SK-N-MC (cell line): ENCODE results near the gene NARF.

Experiments used
- EZH2 ChIP-seq: fragments of 200-600 bp; sonication (generic); IDR thresholded peaks from one replicate; pipeline ENCODE4 v1.6.1; 2017; ENCODE audit warnings: antibody characterized with exemption
- FOXP2 ChIP-seq: optimal IDR thresholded peaks from 2 replicates; pipeline ENCODE3; 2011; ENCODE audit warnings: mild to moderate bottlenecking, moderate library complexity; ENCODE audit not compliant: insufficient read depth; ENCODE audit errors: extremely low read length, control extremely low read depth
- POLR2AphosphoS5 ChIP-seq: IDR thresholded peaks from 2 replicates; pipeline ENCODE4 v1.6.1; 2012; ENCODE audit warnings: mild to moderate bottlenecking, low read depth, low read length, borderline replicate concordance

- TF ChIP-seq EZH2: no peak
- TF ChIP-seq FOXP2: no peak
- TF ChIP-seq POLR2AphosphoS5: no peak
Observed at GRCh38 chr17:82477934-82478333, 19.4 kb downstream of the NARF start.
